ENCODE measurements around the gene PCED1B.

Gene PCED1B

GRCh38 chr12:47067771-47068431 lies 11.5 kb upstream of the PCED1B start:
- no peak for ATAC-seq
- TF ChIP-seq TCF4 (CRISPR knock-in tag; IDR thresholded peaks at IDR 0.05; ENCODE audit: borderline replicate concordance) (no peak), ZNF70 (CRISPR knock-in tag; IDR thresholded peaks at IDR 0.05) (no peak), ESRRG (CRISPR knock-in tag; IDR thresholded peaks at IDR 0.05) (no peak), ZNF8 (CRISPR knock-in tag; IDR thresholded peaks at IDR 0.05) (no peak), TSHZ2 (CRISPR knock-in tag; IDR thresholded peaks at IDR 0.05) (no peak), SNAI2 (CRISPR knock-in tag; IDR thresholded peaks at IDR 0.05) (no peak), PPARA (CRISPR knock-in tag; IDR thresholded peaks at IDR 0.05; ENCODE audit: borderline replicate concordance) (no peak), CREB5 (CRISPR knock-in tag; IDR thresholded peaks at IDR 0.05; ENCODE audit: low read depth) (no peak), OSR1 (CRISPR knock-in tag; IDR thresholded peaks at IDR 0.05) (no peak), CSRNP3 (CRISPR knock-in tag; IDR thresholded peaks at IDR 0.05) (no peak), ISL1 (CRISPR knock-in tag; IDR thresholded peaks at IDR 0.05) (no peak)

- TF ChIP-seq RARB (CRISPR knock-in tag; IDR thresholded peaks at IDR 0.05) (no peak), BACH2 (CRISPR knock-in tag; IDR thresholded peaks at IDR 0.05; ENCODE audit: borderline replicate concordance) (no peak)
- no peak for ATAC-seq
Measured at GRCh38 chr12:47068539-47068938, 10.9 kb upstream of the PCED1B start.

- no peak for TF ChIP-seq SNAI2 (CRISPR knock-in tag; IDR thresholded peaks at IDR 0.05)
- no peak for TF ChIP-seq ARNTL (CRISPR knock-in tag; IDR thresholded peaks at IDR 0.05; ENCODE audit: borderline replicate concordance, low read depth)
- TF ChIP-seq TCF4 (CRISPR knock-in tag; IDR thresholded peaks at IDR 0.05; ENCODE audit: borderline replicate concordance): no peak
- TF ChIP-seq GLIS3 (CRISPR knock-in tag; IDR thresholded peaks at IDR 0.05): no peak
- no peak for TF ChIP-seq CSRNP3 (CRISPR knock-in tag; IDR thresholded peaks at IDR 0.05)
- no peak for TF ChIP-seq ZFP30 (CRISPR knock-in tag; IDR thresholded peaks at IDR 0.05)
- TF ChIP-seq CSDC2 (CRISPR knock-in tag; IDR thresholded peaks at IDR 0.05): no peak
- ATAC-seq: no peak
Measured at GRCh38 chr12:47070310-47070709, 9.1 kb upstream of the PCED1B start.

- 0 out of 3 replicates have a peak, but pooled peaks have one; percentile 42 for ATAC-seq
- no peak for TF ChIP-seq CSRNP3 (CRISPR knock-in tag; IDR thresholded peaks at IDR 0.05)
- no peak for TF ChIP-seq RARB (CRISPR knock-in tag; IDR thresholded peaks at IDR 0.05)
- no peak for TF ChIP-seq ZNF70 (CRISPR knock-in tag; IDR thresholded peaks at IDR 0.05)
- TF ChIP-seq GLIS3 (CRISPR knock-in tag; IDR thresholded peaks at IDR 0.05): no peak
- TF ChIP-seq TOX (CRISPR knock-in tag; IDR thresholded peaks at IDR 0.05; ENCODE audit: borderline replicate concordance): no peak
- TF ChIP-seq TSHZ2 (CRISPR knock-in tag; IDR thresholded peaks at IDR 0.05): no peak
- TF ChIP-seq POU6F1 (CRISPR knock-in tag; IDR thresholded peaks at IDR 0.05; ENCODE audit: borderline replicate concordance, low read depth): no peak
- TF ChIP-seq BACH2 (CRISPR knock-in tag; IDR thresholded peaks at IDR 0.05; ENCODE audit: borderline replicate concordance): no peak
- no peak for TF ChIP-seq TCF4 (CRISPR knock-in tag; IDR thresholded peaks at IDR 0.05; ENCODE audit: borderline replicate concordance)
- TF ChIP-seq ISL1 (CRISPR knock-in tag; IDR thresholded peaks at IDR 0.05): no peak
- no peak for TF ChIP-seq ARNTL (CRISPR knock-in tag; IDR thresholded peaks at IDR 0.05; ENCODE audit: borderline replicate concordance, low read depth)
- no peak for TF ChIP-seq OSR1 (CRISPR knock-in tag; IDR thresholded peaks at IDR 0.05)
- TF ChIP-seq ZNF565 (CRISPR knock-in tag; conservative IDR thresholded peaks at IDR 0.05; ENCODE audit: low read depth): no peak
- no peak for TF ChIP-seq ESRRG (CRISPR knock-in tag; IDR thresholded peaks at IDR 0.05)
- TF ChIP-seq CSDC2 (CRISPR knock-in tag; IDR thresholded peaks at IDR 0.05): no peak
Measured at GRCh38 chr12:47071241-47071852, 8.1 kb upstream of the PCED1B start.
